HEK293T (cell line): ENCODE measurements around the gene FBN1.

ENCODE experiments used
- ARNT ChIP-seq: fragments of 450-650 bp; IDR thresholded peaks from 2 replicates; pipeline ENCODE4 v1.6.1; 2017; ENCODE audit warnings: mild to moderate bottlenecking
- BHLHE40 ChIP-seq: fragments of 450-650 bp; IDR thresholded peaks from 2 replicates; pipeline ENCODE4 v1.6.1; 2016; ENCODE audit warnings: mild to moderate bottlenecking, moderate library complexity, borderline replicate concordance
- ELF4 ChIP-seq: fragments of 450-650 bp; IDR thresholded peaks from 2 replicates; pipeline ENCODE4 v1.6.1; 2017; ENCODE audit warnings: antibody characterized with exemption
- FOXA1 ChIP-seq: fragments of 450-650 bp; IDR thresholded peaks from 2 replicates; pipeline ENCODE4 v1.6.1; 2016; ENCODE audit warnings: mild to moderate bottlenecking
- FOXK2 ChIP-seq: fragments of 450-650 bp; IDR thresholded peaks from 2 replicates; pipeline ENCODE4 v1.6.1; 2016; ENCODE audit warnings: mild to moderate bottlenecking
- FOXM1 ChIP-seq: fragments of 450-650 bp; IDR thresholded peaks from 2 replicates; pipeline ENCODE4 v1.6.1; 2017; ENCODE audit warnings: mild to moderate bottlenecking, borderline replicate concordance
- HDGF ChIP-seq: fragments of 450-650 bp; IDR thresholded peaks from 2 replicates; pipeline ENCODE4 v1.6.1; 2017; ENCODE audit warnings: antibody characterized with exemption, borderline replicate concordance
- L3MBTL2 ChIP-seq: fragments of 450-650 bp; conservative IDR thresholded peaks from 2 replicates; pipeline ENCODE4 v1.6.1; 2016; ENCODE audit warnings: mild to moderate bottlenecking
- LEF1 ChIP-seq: fragments of 450-650 bp; IDR thresholded peaks from 2 replicates; pipeline ENCODE4 v1.6.1; 2017; ENCODE audit warnings: mild to moderate bottlenecking, borderline replicate concordance
- NFRKB ChIP-seq: fragments of 450-650 bp; IDR thresholded peaks from 2 replicates; pipeline ENCODE4 v1.6.1; 2016; ENCODE audit warnings: mild to moderate bottlenecking, moderate library complexity
- SP1 ChIP-seq: fragments of 450-650 bp; IDR thresholded peaks from 2 replicates; pipeline ENCODE4 v1.6.1; 2017
- TARDBP ChIP-seq: fragments of 450-650 bp; IDR thresholded peaks from 2 replicates; pipeline ENCODE4 v1.6.1; 2016
- ZNF384 ChIP-seq: fragments of 450-650 bp; IDR thresholded peaks from 2 replicates; pipeline ENCODE4 v1.6.1; 2016
- TF ChIP-seq, protein P1 (sequence below): fragments of 450-650 bp; IDR thresholded peaks from 2 replicates; pipeline ENCODE4 v1.6.1; 2016

DNA sequence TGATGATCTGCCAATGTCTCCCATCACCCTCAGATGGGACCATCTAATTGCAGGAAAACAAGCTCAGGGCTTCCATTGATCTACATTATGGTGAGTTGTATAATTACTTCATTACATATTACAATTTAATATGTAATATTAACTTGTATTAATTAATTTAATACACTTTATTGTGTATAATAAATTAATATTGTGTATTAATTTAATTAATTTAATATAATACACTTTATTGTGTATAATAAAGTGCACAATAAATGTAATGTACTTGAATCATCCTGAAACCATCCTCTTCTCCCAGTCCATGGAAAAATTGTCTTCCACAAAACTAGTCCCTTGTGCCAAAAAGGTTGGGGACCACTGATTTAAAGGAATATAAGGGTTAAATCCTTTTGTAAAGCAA, 123.4 kb downstream of the FBN1 start:
- TF ChIP-seq, protein P1, sequence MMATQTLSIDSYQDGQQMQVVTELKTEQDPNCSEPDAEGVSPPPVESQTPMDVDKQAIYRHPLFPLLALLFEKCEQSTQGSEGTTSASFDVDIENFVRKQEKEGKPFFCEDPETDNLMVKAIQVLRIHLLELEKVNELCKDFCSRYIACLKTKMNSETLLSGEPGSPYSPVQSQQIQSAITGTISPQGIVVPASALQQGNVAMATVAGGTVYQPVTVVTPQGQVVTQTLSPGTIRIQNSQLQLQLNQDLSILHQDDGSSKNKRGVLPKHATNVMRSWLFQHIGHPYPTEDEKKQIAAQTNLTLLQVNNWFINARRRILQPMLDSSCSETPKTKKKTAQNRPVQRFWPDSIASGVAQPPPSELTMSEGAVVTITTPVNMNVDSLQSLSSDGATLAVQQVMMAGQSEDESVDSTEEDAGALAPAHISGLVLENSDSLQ = no peak
- TF ChIP-seq ELF4 = no peak
- no peak for TF ChIP-seq FOXA1
- no peak for TF ChIP-seq FOXK2
- TF ChIP-seq TARDBP = no peak
- TF ChIP-seq L3MBTL2 = no peak
- TF ChIP-seq NFRKB = no peak
- TF ChIP-seq HDGF = no peak
- TF ChIP-seq ARNT = no peak
- no peak for TF ChIP-seq SP1
- no peak for TF ChIP-seq FOXM1
- TF ChIP-seq BHLHE40 = no peak
- no peak for TF ChIP-seq ZNF384
- no peak for TF ChIP-seq LEF1
